Stimulated activated CD4-positive, alpha-beta T cell treated with anti-CD3 and anti-CD28 coated beads, Interleukin-1b, Interleukin-23, amount 100 ng/mL, for 1 hour (primary cell): ENCODE data around the gene SNAI1.

Source experiments
- DNase-seq, 2 donors: peaks; one replicate each; pipeline ENCODE4 v3.0.0-alpha.2; 2020; ENCODE audit warnings: low read depth in 2 of 2

Gene SNAI1

GRCh38 chr20:50013976-50014375 lies 31.2 kb downstream of the SNAI1 start:
- DNase-seq, result no peak

GRCh38 chr20:50014570-50015562 lies 32.1 kb downstream of the SNAI1 start:
- DNase-seq, result no peak

GRCh38 chr20:50015636-50015992 lies 32.8 kb downstream of the SNAI1 start:
- no peak for DNase-seq

GRCh38 chr20:50015993-50016770 lies 33.4 kb downstream of the SNAI1 start:
- DNase-seq, result no peak

GRCh38 chr20:50017160-50017559 lies 34.4 kb downstream of the SNAI1 start:
- DNase-seq, result no peak

- no peak for DNase-seq
Measured at GRCh38 chr20:50017576-50018248, 34.9 kb downstream of the SNAI1 start.

- no peak for DNase-seq
Measured at GRCh38 chr20:50019466-50020256, 36.9 kb downstream of the SNAI1 start.

GRCh38 chr20:50020288-50020687 lies 37.5 kb downstream of the SNAI1 start:
- no peak for DNase-seq

- DNase-seq, result no peak
Measured at GRCh38 chr20:50022676-50023075, 39.9 kb downstream of the SNAI1 start.

GRCh38 chr20:50023116-50023805 lies 40.5 kb downstream of the SNAI1 start:
- DNase-seq, result no peak

- no peak for DNase-seq
Measured at GRCh38 chr20:50026746-50027575, 44.2 kb downstream of the SNAI1 start.

GRCh38 chr20:50027611-50028105 lies 44.9 kb downstream of the SNAI1 start:
- DNase-seq, result no peak

- no peak for DNase-seq
Measured at GRCh38 chr20:50029083-50029696, 46.4 kb downstream of the SNAI1 start.

GRCh38 chr20:50029697-50030461 lies 47.1 kb downstream of the SNAI1 start:
- no peak for DNase-seq

- DNase-seq, result no peak
Measured at GRCh38 chr20:50032955-50033666, 50.3 kb downstream of the SNAI1 start.

GRCh38 chr20:50034567-50035180 lies 51.9 kb downstream of the SNAI1 start:
- DNase-seq, result no peak

GRCh38 chr20:50036703-50037102 lies 53.9 kb downstream of the SNAI1 start:
- no peak for DNase-seq
